HEK293 (cell line): ENCODE measurements around the gene SMOC1.

Experiments
- CTCF ChIA-PET: fragments of 350-600 bp; formaldehyde crosslinking; extraction: SDS; loops from one replicate; lab custom pipeline; 2021; ENCODE audit warnings: antibody characterized with exemption; lab: Yijun Ruan, JAX
- POLR2A ChIA-PET: fragments of 300-600 bp; formaldehyde crosslinking; extraction: SDS; loops from one replicate; lab custom pipeline; 2020; ENCODE audit warnings: antibody characterized with exemption, inconsistent platforms; lab: Yijun Ruan, JAX
- H3K27ac ChIP-seq: fragments of 200-500 bp; sonication (Bioruptor generic); 2 replicates; pipeline ENCODE4 v1.5.1; 2014; ENCODE audit warnings: low read depth, low read length, control low read depth, inconsistent platforms; ENCODE audit errors: extremely low read depth
- H3K36me3 ChIP-seq, 2 experiments: fragments of 200-500 bp in 1 of 2; sonication (Bioruptor generic) in 1 of 2; 1 replicate in 1 of 2; 2 replicates in 1 of 2; pipeline ENCODE4 v1.5.1; 2014 to 2017; ENCODE audit warnings: inconsistent platforms in 2 of 2, low read length in 2 of 2; ENCODE audit not compliant: control insufficient read depth in 2 of 2, insufficient read depth in 1 of 2
- H3K4me1 ChIP-seq: fragments of 200-500 bp; sonication (Bioruptor generic); 2 replicates; pipeline ENCODE4 v1.5.1; 2014; ENCODE audit warnings: mild to moderate bottlenecking, low read length, inconsistent platforms; ENCODE audit not compliant: control insufficient read depth, insufficient read depth
- H3K4me3 ChIP-seq: 2 replicates; pipeline ENCODE4 v1.5.1; 2011; ENCODE audit warnings: low read depth, mild to moderate bottlenecking, control low read depth, low read length, moderate library complexity
- H3K9me3 ChIP-seq: fragments of 200-500 bp; sonication (Bioruptor generic); 2 replicates; pipeline ENCODE4 v1.5.1; 2014; ENCODE audit warnings: low read depth, low read length, inconsistent platforms; ENCODE audit not compliant: control insufficient read depth, insufficient read depth
- BCL11A ChIP-seq: fragments of 450-650 bp; formaldehyde crosslinking; IDR thresholded peaks from 2 replicates; pipeline ENCODE4 v1.5.1; 2016; ENCODE audit warnings: low read depth, missing biosample characterization, missing genetic modification characterization
- EGR2 ChIP-seq: fragments of 450-650 bp; formaldehyde crosslinking; IDR thresholded peaks from 2 replicates; pipeline ENCODE4 v1.5.1; 2016; ENCODE audit warnings: low read depth, missing biosample characterization, missing genetic modification characterization
- GLIS1 ChIP-seq: fragments of 450-650 bp; formaldehyde crosslinking; IDR thresholded peaks from 2 replicates; pipeline ENCODE4 v1.5.1; 2016; ENCODE audit warnings: missing biosample characterization, missing genetic modification characterization
- KLF8 ChIP-seq: fragments of 450-650 bp; formaldehyde crosslinking; IDR thresholded peaks from 2 replicates; pipeline ENCODE4 v1.5.1; 2016; ENCODE audit warnings: missing biosample characterization, missing genetic modification characterization
- MYNN ChIP-seq: fragments of 450-650 bp; formaldehyde crosslinking; IDR thresholded peaks from 2 replicates; pipeline ENCODE4 v1.5.1; 2016; ENCODE audit warnings: missing biosample characterization, missing genetic modification characterization, borderline replicate concordance
- OSR2 ChIP-seq: fragments of 450-650 bp; formaldehyde crosslinking; IDR thresholded peaks from 2 replicates; pipeline ENCODE4 v1.5.1; 2016; ENCODE audit warnings: missing biosample characterization, missing genetic modification characterization
- RBAK ChIP-seq: fragments of 450-650 bp; formaldehyde crosslinking; IDR thresholded peaks from 2 replicates; pipeline ENCODE4 v1.5.1; 2016; ENCODE audit warnings: missing biosample characterization, missing genetic modification characterization
- REPIN1 ChIP-seq: fragments of 450-650 bp; formaldehyde crosslinking; IDR thresholded peaks from 2 replicates; pipeline ENCODE4 v1.5.1; 2017; ENCODE audit warnings: missing biosample characterization, missing genetic modification characterization, low read depth
- SP7 ChIP-seq: fragments of 450-650 bp; formaldehyde crosslinking; IDR thresholded peaks from 2 replicates; pipeline ENCODE4 v1.5.1; 2016; ENCODE audit warnings: missing biosample characterization, missing genetic modification characterization
- TRIM28 ChIP-seq: IDR thresholded peaks from 2 replicates; pipeline ENCODE4 v1.6.1; 2011; ENCODE audit warnings: low read length, control low read depth, borderline replicate concordance
- WT1 ChIP-seq: fragments of 450-650 bp; formaldehyde crosslinking; IDR thresholded peaks from 2 replicates; pipeline ENCODE4 v1.5.1; 2016; ENCODE audit warnings: missing biosample characterization, missing genetic modification characterization
- ZBTB20 ChIP-seq: fragments of 450-650 bp; formaldehyde crosslinking; IDR thresholded peaks from 2 replicates; pipeline ENCODE4 v1.5.1; 2016; ENCODE audit warnings: missing biosample characterization, missing genetic modification characterization
- ZNF132 ChIP-seq: fragments of 450-650 bp; formaldehyde crosslinking; IDR thresholded peaks from 2 replicates; pipeline ENCODE4 v1.5.1; 2017; ENCODE audit warnings: missing biosample characterization, missing genetic modification characterization, borderline replicate concordance
- ZNF140 ChIP-seq: fragments of 450-650 bp; formaldehyde crosslinking; IDR thresholded peaks from 2 replicates; pipeline ENCODE4 v1.5.1; 2016; ENCODE audit warnings: missing biosample characterization, missing genetic modification characterization
- ZNF16 ChIP-seq: fragments of 450-650 bp; formaldehyde crosslinking; IDR thresholded peaks from 2 replicates; pipeline ENCODE4 v1.5.1; 2016; ENCODE audit warnings: low read depth, missing biosample characterization, missing genetic modification characterization
- ZNF175 ChIP-seq: fragments of 450-650 bp; formaldehyde crosslinking; IDR thresholded peaks from 2 replicates; pipeline ENCODE4 v1.5.1; 2016; ENCODE audit warnings: missing biosample characterization, missing genetic modification characterization
- ZNF266 ChIP-seq: fragments of 450-650 bp; formaldehyde crosslinking; IDR thresholded peaks from 2 replicates; pipeline ENCODE4 v1.5.1; 2016; ENCODE audit warnings: missing biosample characterization, missing genetic modification characterization, low read depth
- ZNF366 ChIP-seq: fragments of 450-650 bp; formaldehyde crosslinking; conservative IDR thresholded peaks from 2 replicates; pipeline ENCODE4 v1.5.1; 2016; ENCODE audit warnings: missing biosample characterization, missing genetic modification characterization
- ZNF426 ChIP-seq: fragments of 450-650 bp; formaldehyde crosslinking; IDR thresholded peaks from 2 replicates; pipeline ENCODE4 v1.5.1; 2017; ENCODE audit warnings: missing biosample characterization, missing genetic modification characterization, mild to moderate bottlenecking, inconsistent platforms, moderate library complexity
- ZNF585B ChIP-seq: fragments of 450-650 bp; formaldehyde crosslinking; IDR thresholded peaks from 2 replicates; pipeline ENCODE4 v1.5.1; 2016; ENCODE audit warnings: missing biosample characterization, missing genetic modification characterization
- ZNF600 ChIP-seq: fragments of 450-650 bp; formaldehyde crosslinking; IDR thresholded peaks from 2 replicates; pipeline ENCODE4 v1.5.1; 2016; ENCODE audit warnings: missing biosample characterization, missing genetic modification characterization
- ZNF629 ChIP-seq: fragments of 450-650 bp; formaldehyde crosslinking; IDR thresholded peaks from 2 replicates; pipeline ENCODE4 v1.5.1; 2017; ENCODE audit warnings: missing biosample characterization, missing genetic modification characterization
- ZNF664 ChIP-seq: fragments of 450-650 bp; formaldehyde crosslinking; IDR thresholded peaks from 2 replicates; pipeline ENCODE4 v1.5.1; 2016; ENCODE audit warnings: missing biosample characterization, missing genetic modification characterization
- ZNF670 ChIP-seq: fragments of 450-650 bp; formaldehyde crosslinking; IDR thresholded peaks from 2 replicates; pipeline ENCODE4 v1.5.1; 2016; ENCODE audit warnings: missing biosample characterization, missing genetic modification characterization, low read depth
- ZSCAN23 ChIP-seq: fragments of 450-650 bp; formaldehyde crosslinking; IDR thresholded peaks from 2 replicates; pipeline ENCODE4 v1.5.1; 2016; ENCODE audit warnings: missing biosample characterization, missing genetic modification characterization
- ZSCAN30 ChIP-seq: fragments of 450-650 bp; IDR thresholded peaks from 2 replicates; pipeline ENCODE4 v1.5.1; 2018; ENCODE audit warnings: missing biosample characterization, mild to moderate bottlenecking, missing genetic modification characterization, moderate library complexity
- TF ChIP-seq, protein P1 (sequence below): fragments of 450-650 bp; formaldehyde crosslinking; IDR thresholded peaks from 2 replicates; pipeline ENCODE4 v1.5.1; 2017; ENCODE audit warnings: missing biosample characterization, missing genetic modification characterization
- TF ChIP-seq, protein P2 (sequence below): fragments of 450-650 bp; formaldehyde crosslinking; IDR thresholded peaks from 2 replicates; pipeline ENCODE4 v1.5.1; 2016; ENCODE audit warnings: missing biosample characterization, missing genetic modification characterization
- TF ChIP-seq, protein P3 (sequence below): fragments of 450-650 bp; formaldehyde crosslinking; IDR thresholded peaks from 2 replicates; pipeline ENCODE4 v1.5.1; 2017; ENCODE audit warnings: missing biosample characterization, missing genetic modification characterization
- TF ChIP-seq, protein P4 (sequence below): fragments of 450-650 bp; formaldehyde crosslinking; IDR thresholded peaks from 2 replicates; pipeline ENCODE4 v1.5.1; 2016; ENCODE audit warnings: missing biosample characterization, missing genetic modification characterization
- TF ChIP-seq, protein P5 (sequence below): fragments of 450-650 bp; formaldehyde crosslinking; optimal IDR thresholded peaks from 2 replicates; pipeline ENCODE3; 2016; ENCODE audit warnings: missing biosample characterization, mild to moderate bottlenecking, missing genetic modification characterization

The SMOC1 gene

DNA sequence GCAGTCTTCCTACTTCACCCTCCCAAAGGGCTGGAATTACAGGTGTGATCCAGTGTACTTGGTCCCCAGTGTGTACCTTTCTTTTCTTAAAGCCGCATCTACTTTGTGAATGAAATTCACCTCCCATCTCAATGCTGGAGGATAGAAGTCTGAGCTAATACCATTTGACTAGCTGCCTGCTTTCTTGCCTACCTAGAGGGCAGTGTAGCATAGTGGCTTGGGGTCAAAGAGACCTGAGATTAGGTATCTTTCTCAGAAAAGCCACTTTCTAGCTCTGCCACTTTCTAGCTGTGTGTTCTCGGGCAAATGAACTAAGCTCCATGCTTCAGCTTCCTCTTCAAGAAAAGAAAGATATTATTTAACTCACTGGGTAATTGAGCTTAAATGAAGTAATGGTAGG, 16.9 kb downstream of the SMOC1 start:
- TF ChIP-seq GLIS1 (tag by site-specific recombination) (no peak), ZNF426 (tag by site-specific recombination) (no peak), REPIN1 (tag by site-specific recombination) (no peak), ZNF664 (no peak), ZNF140 (tag by site-specific recombination) (no peak), ZNF266 (no peak), ZNF600 (tag by site-specific recombination) (no peak), ZNF366 (tag by site-specific recombination) (no peak), SP7 (no peak), OSR2 (no peak), ZNF629 (tag by site-specific recombination) (no peak), ZNF175 (tag by site-specific recombination) (no peak), WT1 (tag by site-specific recombination) (no peak), ZNF132 (tag by site-specific recombination) (no peak), MYNN (tag by site-specific recombination) (no peak), ZSCAN30 (tag by site-specific recombination) (no peak)
- TF ChIP-seq, protein P1, sequence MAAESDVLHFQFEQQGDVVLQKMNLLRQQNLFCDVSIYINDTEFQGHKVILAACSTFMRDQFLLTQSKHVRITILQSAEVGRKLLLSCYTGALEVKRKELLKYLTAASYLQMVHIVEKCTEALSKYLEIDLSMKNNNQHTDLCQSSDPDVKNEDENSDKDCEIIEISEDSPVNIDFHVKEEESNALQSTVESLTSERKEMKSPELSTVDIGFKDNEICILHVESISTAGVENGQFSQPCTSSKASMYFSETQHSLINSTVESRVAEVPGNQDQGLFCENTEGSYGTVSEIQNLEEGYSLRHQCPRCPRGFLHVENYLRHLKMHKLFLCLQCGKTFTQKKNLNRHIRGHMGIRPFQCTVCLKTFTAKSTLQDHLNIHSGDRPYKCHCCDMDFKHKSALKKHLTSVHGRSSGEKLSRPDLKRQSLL (tag by site-specific recombination): no peak
- TF ChIP-seq, protein P2, sequence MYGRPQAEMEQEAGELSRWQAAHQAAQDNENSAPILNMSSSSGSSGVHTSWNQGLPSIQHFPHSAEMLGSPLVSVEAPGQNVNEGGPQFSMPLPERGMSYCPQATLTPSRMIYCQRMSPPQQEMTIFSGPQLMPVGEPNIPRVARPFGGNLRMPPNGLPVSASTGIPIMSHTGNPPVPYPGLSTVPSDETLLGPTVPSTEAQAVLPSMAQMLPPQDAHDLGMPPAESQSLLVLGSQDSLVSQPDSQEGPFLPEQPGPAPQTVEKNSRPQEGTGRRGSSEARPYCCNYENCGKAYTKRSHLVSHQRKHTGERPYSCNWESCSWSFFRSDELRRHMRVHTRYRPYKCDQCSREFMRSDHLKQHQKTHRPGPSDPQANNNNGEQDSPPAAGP (tag by site-specific recombination): no peak
- TF ChIP-seq, protein P3, sequence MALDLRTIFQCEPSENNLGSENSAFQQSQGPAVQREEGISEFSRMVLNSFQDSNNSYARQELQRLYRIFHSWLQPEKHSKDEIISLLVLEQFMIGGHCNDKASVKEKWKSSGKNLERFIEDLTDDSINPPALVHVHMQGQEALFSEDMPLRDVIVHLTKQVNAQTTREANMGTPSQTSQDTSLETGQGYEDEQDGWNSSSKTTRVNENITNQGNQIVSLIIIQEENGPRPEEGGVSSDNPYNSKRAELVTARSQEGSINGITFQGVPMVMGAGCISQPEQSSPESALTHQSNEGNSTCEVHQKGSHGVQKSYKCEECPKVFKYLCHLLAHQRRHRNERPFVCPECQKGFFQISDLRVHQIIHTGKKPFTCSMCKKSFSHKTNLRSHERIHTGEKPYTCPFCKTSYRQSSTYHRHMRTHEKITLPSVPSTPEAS (tag by site-specific recombination): no peak
- TF ChIP-seq, all 188 proteins: peak for 0
- POLR2A ChIA-PET: interaction anchor here (1.2 kb wide), 1 partner anchor 16 kb away, joined by 3 read pairs; the partner anchor contains the start of gene SMOC1
- Histone ChIP-seq H3K4me3 (no peak overlapping the region), H3K27ac (no peak overlapping the region), H3K9me3 (peaks cover 4% of the 10 kb centered on the region), H3K4me1 (no peaks in the 10 kb centered on the region), H3K36me3 (peaks cover 0 to 3% of the 10 kb centered on the region in 2 experiments; a peak in 1 of 3 replicates)
- CTCF ChIA-PET: interaction anchor here (0.6 kb wide), 1 partner anchor 92 kb away, joined by 3 read pairs; no protein-coding TSS in a partner anchor

DNA sequence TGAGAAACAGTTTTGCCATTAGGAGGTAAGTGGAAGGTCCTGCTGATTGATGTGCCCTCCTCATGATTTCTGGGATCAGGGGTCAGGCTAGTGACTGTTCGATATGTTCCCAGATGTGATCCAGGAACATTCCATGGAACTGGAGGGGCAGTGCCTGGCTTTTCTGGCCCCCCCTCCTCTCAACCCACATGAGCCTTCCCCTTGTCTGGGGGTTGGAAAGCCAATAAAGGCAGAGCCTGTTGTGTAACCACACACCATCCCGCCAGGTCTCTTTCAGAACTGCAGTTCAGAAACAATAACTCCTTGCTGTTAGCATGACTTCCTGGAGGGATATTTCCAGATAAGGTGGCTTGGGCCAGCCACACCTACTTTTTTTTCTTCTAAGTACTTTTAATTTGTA, 17.8 kb downstream of the SMOC1 start:
- peaks cover 4% of the 10 kb centered on the region for H3K9me3 ChIP-seq
- POLR2A ChIA-PET: interaction anchor here (1.2 kb wide), 1 partner anchor 17 kb away, joined by 3 read pairs; the partner anchor contains the start of gene SMOC1
- H3K36me3 ChIP-seq: peaks cover 0 to 3% of the 10 kb centered on the region in 2 experiments; a peak in 1 of 3 replicates
- H3K4me3 ChIP-seq: no peak overlapping the region
- no peaks in the 10 kb centered on the region for H3K4me1 ChIP-seq
- H3K27ac ChIP-seq: no peak overlapping the region
- CTCF ChIA-PET: no interaction called here
- TF ChIP-seq ZNF16 (tag by site-specific recombination) (no peak), ZSCAN23 (tag by site-specific recombination) (no peak), EGR2 (no peak), ZNF585B (no peak), BCL11A (no peak), RBAK (tag by site-specific recombination) (no peak), KLF8 (tag by site-specific recombination) (no peak), ZNF670 (tag by site-specific recombination) (no peak), ZBTB20 (tag by site-specific recombination) (no peak), TRIM28 (no peak), ZNF132 (tag by site-specific recombination) (no peak)
- TF ChIP-seq, protein P4, sequence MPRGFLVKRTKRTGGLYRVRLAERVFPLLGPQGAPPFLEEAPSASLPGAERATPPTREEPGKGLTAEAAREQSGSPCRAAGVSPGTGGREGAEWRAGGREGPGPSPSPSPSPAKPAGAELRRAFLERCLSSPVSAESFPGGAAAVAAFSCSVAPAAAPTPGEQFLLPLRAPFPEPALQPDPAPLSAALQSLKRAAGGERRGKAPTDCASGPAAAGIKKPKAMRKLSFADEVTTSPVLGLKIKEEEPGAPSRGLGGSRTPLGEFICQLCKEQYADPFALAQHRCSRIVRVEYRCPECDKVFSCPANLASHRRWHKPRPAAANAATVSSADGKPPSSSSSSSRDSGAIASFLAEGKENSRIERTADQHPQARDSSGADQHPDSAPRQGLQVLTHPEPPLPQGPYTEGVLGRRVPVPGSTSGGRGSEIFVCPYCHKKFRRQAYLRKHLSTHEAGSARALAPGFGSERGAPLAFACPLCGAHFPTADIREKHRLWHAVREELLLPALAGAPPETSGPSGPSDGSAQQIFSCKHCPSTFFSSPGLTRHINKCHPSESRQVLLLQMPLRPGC (tag by site-specific recombination): no peak
- TF ChIP-seq, protein P3 (tag by site-specific recombination): no peak
- TF ChIP-seq, protein P5, sequence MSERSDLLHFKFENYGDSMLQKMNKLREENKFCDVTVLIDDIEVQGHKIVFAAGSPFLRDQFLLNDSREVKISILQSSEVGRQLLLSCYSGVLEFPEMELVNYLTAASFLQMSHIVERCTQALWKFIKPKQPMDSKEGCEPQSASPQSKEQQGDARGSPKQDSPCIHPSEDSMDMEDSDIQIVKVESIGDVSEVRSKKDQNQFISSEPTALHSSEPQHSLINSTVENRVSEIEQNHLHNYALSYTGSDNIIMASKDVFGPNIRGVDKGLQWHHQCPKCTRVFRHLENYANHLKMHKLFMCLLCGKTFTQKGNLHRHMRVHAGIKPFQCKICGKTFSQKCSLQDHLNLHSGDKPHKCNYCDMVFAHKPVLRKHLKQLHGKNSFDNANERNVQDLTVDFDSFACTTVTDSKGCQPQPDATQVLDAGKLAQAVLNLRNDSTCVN: no peak
